Measurements from ENCODE around the gene IRF3.

Gene IRF3

GRCh38 chr19:49637821-49638738 is 27.6 kb downstream of the IRF3 start:
- peak; percentile 3; the same call in 1 of the 3 replicates for ATAC-seq
- TF ChIP-seq BACH2 (CRISPR knock-in tag; IDR thresholded peaks at IDR 0.05; ENCODE audit: borderline replicate concordance) (no peak), ZNF565 (CRISPR knock-in tag; conservative IDR thresholded peaks at IDR 0.05; ENCODE audit: low read depth) (no peak), SNAI2 (CRISPR knock-in tag; IDR thresholded peaks at IDR 0.05) (no peak), TSHZ2 (CRISPR knock-in tag; IDR thresholded peaks at IDR 0.05) (no peak), ZNF8 (CRISPR knock-in tag; IDR thresholded peaks at IDR 0.05) (no peak), ISL1 (CRISPR knock-in tag; IDR thresholded peaks at IDR 0.05) (no peak)

- no peak for TF ChIP-seq TSHZ2 (CRISPR knock-in tag; IDR thresholded peaks at IDR 0.05)
- TF ChIP-seq ISL1 (CRISPR knock-in tag; IDR thresholded peaks at IDR 0.05), result no peak
- TF ChIP-seq RARB (CRISPR knock-in tag; IDR thresholded peaks at IDR 0.05), result no peak
- no peak for TF ChIP-seq ZNF70 (CRISPR knock-in tag; IDR thresholded peaks at IDR 0.05)
- no peak for TF ChIP-seq PATZ1 (CRISPR knock-in tag; IDR thresholded peaks at IDR 0.05; ENCODE audit: borderline replicate concordance)
- TF ChIP-seq ZFP30 (CRISPR knock-in tag; IDR thresholded peaks at IDR 0.05), result no peak
- TF ChIP-seq POU6F1 (CRISPR knock-in tag; IDR thresholded peaks at IDR 0.05; ENCODE audit: borderline replicate concordance, low read depth), result no peak
- no peak for TF ChIP-seq TOX (CRISPR knock-in tag; IDR thresholded peaks at IDR 0.05; ENCODE audit: borderline replicate concordance)
- TF ChIP-seq ZNF8 (CRISPR knock-in tag; IDR thresholded peaks at IDR 0.05), result no peak
- no peak for TF ChIP-seq PPARA (CRISPR knock-in tag; IDR thresholded peaks at IDR 0.05; ENCODE audit: borderline replicate concordance)
- TF ChIP-seq CSRNP3 (CRISPR knock-in tag; IDR thresholded peaks at IDR 0.05), result no peak
- no peak for TF ChIP-seq CSDC2 (CRISPR knock-in tag; IDR thresholded peaks at IDR 0.05)
- no peak for TF ChIP-seq ESRRG (CRISPR knock-in tag; IDR thresholded peaks at IDR 0.05)
- no peak for TF ChIP-seq ARNTL (CRISPR knock-in tag; IDR thresholded peaks at IDR 0.05; ENCODE audit: borderline replicate concordance, low read depth)
- no peak for TF ChIP-seq CREB5 (CRISPR knock-in tag; IDR thresholded peaks at IDR 0.05; ENCODE audit: low read depth)
- no peak for TF ChIP-seq ZNF565 (CRISPR knock-in tag; conservative IDR thresholded peaks at IDR 0.05; ENCODE audit: low read depth)
- TF ChIP-seq BACH2 (CRISPR knock-in tag; IDR thresholded peaks at IDR 0.05; ENCODE audit: borderline replicate concordance), result no peak
- TF ChIP-seq OSR1 (CRISPR knock-in tag; IDR thresholded peaks at IDR 0.05), result no peak
- ATAC-seq, result no peak
Observed at GRCh38 chr19:49636233-49636932, 29.3 kb downstream of the IRF3 start.

Data from SK-N-SH treated with all-trans-retinoic acid at 6 μM for 48 hours (cell line).